HEK293 (cell line): Measurements from ENCODE around the gene RACGAP1.

ENCODE experiments used
- CTCF ChIA-PET: fragments of 350-600 bp; formaldehyde crosslinking; extraction: SDS; loops from one replicate; lab custom pipeline; 2021; ENCODE audit warnings: antibody characterized with exemption; lab: Yijun Ruan, JAX
- POLR2A ChIA-PET: fragments of 300-600 bp; formaldehyde crosslinking; extraction: SDS; loops from one replicate; lab custom pipeline; 2020; ENCODE audit warnings: antibody characterized with exemption, inconsistent platforms; lab: Yijun Ruan, JAX
- H3K27ac ChIP-seq: fragments of 200-500 bp; sonication (Bioruptor generic); 2 replicates; pipeline ENCODE4 v1.5.1; 2014; ENCODE audit warnings: low read depth, low read length, control low read depth, inconsistent platforms; ENCODE audit errors: extremely low read depth
- H3K36me3 ChIP-seq, 2 experiments: fragments of 200-500 bp in 1 of 2; sonication (Bioruptor generic) in 1 of 2; 1 replicate in 1 of 2; 2 replicates in 1 of 2; pipeline ENCODE4 v1.5.1; 2014 to 2017; ENCODE audit warnings: inconsistent platforms in 2 of 2, low read length in 2 of 2; ENCODE audit not compliant: control insufficient read depth in 2 of 2, insufficient read depth in 1 of 2
- H3K4me1 ChIP-seq: fragments of 200-500 bp; sonication (Bioruptor generic); 2 replicates; pipeline ENCODE4 v1.5.1; 2014; ENCODE audit warnings: mild to moderate bottlenecking, low read length, inconsistent platforms; ENCODE audit not compliant: control insufficient read depth, insufficient read depth
- H3K4me3 ChIP-seq: 2 replicates; pipeline ENCODE4 v1.5.1; 2011; ENCODE audit warnings: low read depth, mild to moderate bottlenecking, control low read depth, low read length, moderate library complexity
- H3K9me3 ChIP-seq: fragments of 200-500 bp; sonication (Bioruptor generic); 2 replicates; pipeline ENCODE4 v1.5.1; 2014; ENCODE audit warnings: low read depth, low read length, inconsistent platforms; ENCODE audit not compliant: control insufficient read depth, insufficient read depth
- MYNN ChIP-seq: fragments of 450-650 bp; formaldehyde crosslinking; IDR thresholded peaks from 2 replicates; pipeline ENCODE4 v1.5.1; 2016; ENCODE audit warnings: missing biosample characterization, missing genetic modification characterization, borderline replicate concordance
- PRDM6 ChIP-seq: fragments of 450-650 bp; formaldehyde crosslinking; IDR thresholded peaks from 2 replicates; pipeline ENCODE4 v1.5.1; 2017; ENCODE audit warnings: missing biosample characterization, missing genetic modification characterization
- REST ChIP-seq: fragments of 450-650 bp; formaldehyde crosslinking; IDR thresholded peaks from 2 replicates; pipeline ENCODE4 v1.5.1; 2016; ENCODE audit warnings: missing biosample characterization, missing genetic modification characterization
- SP7 ChIP-seq: fragments of 450-650 bp; formaldehyde crosslinking; IDR thresholded peaks from 2 replicates; pipeline ENCODE4 v1.5.1; 2016; ENCODE audit warnings: missing biosample characterization, missing genetic modification characterization
- TRIM28 ChIP-seq: IDR thresholded peaks from 2 replicates; pipeline ENCODE4 v1.6.1; 2011; ENCODE audit warnings: low read length, control low read depth, borderline replicate concordance
- ZBTB26 ChIP-seq: fragments of 450-650 bp; formaldehyde crosslinking; optimal IDR thresholded peaks from 2 replicates; pipeline ENCODE3; 2016; ENCODE audit warnings: missing biosample characterization, mild to moderate bottlenecking, missing genetic modification characterization
- ZFP37 ChIP-seq: fragments of 450-650 bp; formaldehyde crosslinking; IDR thresholded peaks from 2 replicates; pipeline ENCODE4 v1.5.1; 2016; ENCODE audit warnings: missing biosample characterization, missing genetic modification characterization
- ZNF114 ChIP-seq: fragments of 450-650 bp; formaldehyde crosslinking; IDR thresholded peaks from 2 replicates; pipeline ENCODE4 v1.5.0; 2017; ENCODE audit warnings: missing biosample characterization, missing genetic modification characterization
- ZNF132 ChIP-seq: fragments of 450-650 bp; formaldehyde crosslinking; IDR thresholded peaks from 2 replicates; pipeline ENCODE4 v1.5.1; 2017; ENCODE audit warnings: missing biosample characterization, missing genetic modification characterization, borderline replicate concordance
- ZNF280D ChIP-seq: fragments of 450-650 bp; formaldehyde crosslinking; IDR thresholded peaks from 2 replicates; pipeline ENCODE4 v1.5.1; 2016; ENCODE audit warnings: missing biosample characterization, missing genetic modification characterization
- ZNF514 ChIP-seq: fragments of 450-650 bp; formaldehyde crosslinking; IDR thresholded peaks from 2 replicates; pipeline ENCODE4 v1.5.1; 2016; ENCODE audit warnings: missing biosample characterization, missing genetic modification characterization
- ZNF529 ChIP-seq: fragments of 450-650 bp; formaldehyde crosslinking; IDR thresholded peaks from 2 replicates; pipeline ENCODE4 v1.5.1; 2017; ENCODE audit warnings: missing genetic modification characterization, missing biosample characterization; ENCODE audit not compliant: insufficient replicate concordance
- ZNF530 ChIP-seq: fragments of 450-650 bp; formaldehyde crosslinking; IDR thresholded peaks from 2 replicates; pipeline ENCODE4 v1.5.1; 2016; ENCODE audit warnings: low read depth, missing biosample characterization, missing genetic modification characterization
- ZNF654 ChIP-seq: fragments of 450-650 bp; formaldehyde crosslinking; IDR thresholded peaks from 2 replicates; pipeline ENCODE4 v1.5.1; 2016; ENCODE audit warnings: low read depth, missing biosample characterization, missing genetic modification characterization
- ZNF660 ChIP-seq: fragments of 450-650 bp; IDR thresholded peaks from 2 replicates; pipeline ENCODE4 v1.5.1; 2018; ENCODE audit warnings: missing biosample characterization, mild to moderate bottlenecking, missing genetic modification characterization
- ZNF664 ChIP-seq: fragments of 450-650 bp; formaldehyde crosslinking; IDR thresholded peaks from 2 replicates; pipeline ENCODE4 v1.5.1; 2016; ENCODE audit warnings: missing biosample characterization, missing genetic modification characterization

The RACGAP1 gene

GRCh38 chr12:50004696-50005095 lies 20.6 kb downstream of the RACGAP1 start:
- POLR2A ChIA-PET = no interaction called here
- Histone ChIP-seq H3K27ac (no peak overlapping the region), H3K36me3 (peaks cover 65 to 87% of the 10 kb centered on the region in 2 experiments), H3K4me1 (no peaks in the 10 kb centered on the region), H3K4me3 (no peak overlapping the region), H3K9me3 (no peaks in the 10 kb centered on the region)
- CTCF ChIA-PET = interaction anchor here (0.6 to 2.8 kb wide), 6 partner anchors 34 to 137 kb away, joined by 4 to 11 read pairs (median 8); no protein-coding TSS in a partner anchor
- TF ChIP-seq ZNF529 (tag by site-specific recombination) = no peak

GRCh38 chr12:50003595-50003994 lies 21.7 kb downstream of the RACGAP1 start:
- no peak overlapping the region for H3K27ac ChIP-seq
- CTCF ChIA-PET = interaction anchor here (0.6 to 2.7 kb wide), 5 partner anchors 14 to 136 kb away, joined by 3 to 11 read pairs (median 6); no protein-coding TSS in a partner anchor

GRCh38 chr12:49998453-49998852 lies 26.8 kb downstream of the RACGAP1 start:
- TF ChIP-seq ZNF132 (tag by site-specific recombination) (no peak), REST (tag by site-specific recombination) (no peak), MYNN (no peak)
- ChIA-PET POLR2A (no interaction called here), CTCF (interaction anchor here (0.6 to 1.9 kb wide), 3 partner anchors 8 to 143 kb away, joined by 3 to 11 read pairs (median 3); no protein-coding TSS in a partner anchor)
- no peaks in the 10 kb centered on the region for H3K9me3 ChIP-seq
- no peak overlapping the region for H3K4me3 ChIP-seq
- H3K4me1 ChIP-seq = no peaks in the 10 kb centered on the region
- no peak overlapping the region for H3K27ac ChIP-seq
- peaks cover 91 to 96% of the 10 kb centered on the region in 2 experiments for H3K36me3 ChIP-seq

More at GRCh38 chr12:50003595-50003994, 21.7 kb downstream of the RACGAP1 start:
- TF ChIP-seq ZNF280D = no peak
- TF ChIP-seq PRDM6 (tag by site-specific recombination) = 0 out of 2 replicates have a peak, but pooled peaks have one; percentile 12
- Histone ChIP-seq H3K9me3 (no peaks in the 10 kb centered on the region), H3K36me3 (peaks cover 69 to 89% of the 10 kb centered on the region in 2 experiments), H3K4me1 (no peaks in the 10 kb centered on the region), H3K4me3 (no peak overlapping the region)
- POLR2A ChIA-PET = interaction anchor here (1.2 kb wide), 1 partner anchor 22 kb away, joined by 5 read pairs; the partner anchor contains the start of gene RACGAP1

GRCh38 chr12:49990273-49990672 lies 35.0 kb downstream of the RACGAP1 start:
- no peaks in the 10 kb centered on the region for H3K9me3 ChIP-seq
- TF ChIP-seq ZNF664 (tag by site-specific recombination) (no peak), ZNF660 (tag by site-specific recombination) (no peak), ZNF114 (tag by site-specific recombination) (no peak), ZBTB26 (tag by site-specific recombination) (no peak), ZNF530 (tag by site-specific recombination) (no peak), ZFP37 (tag by site-specific recombination) (no peak), ZNF514 (tag by site-specific recombination) (no peak), ZNF654 (tag by site-specific recombination) (no peak), SP7 (tag by site-specific recombination) (no peak), TRIM28 (no peak)
- ChIA-PET CTCF (interaction anchor here (0.6 to 4.1 kb wide), 7 partner anchors 11 to 234 kb away, joined by 3 to 26 read pairs (median 3); no protein-coding TSS in a partner anchor), POLR2A (interaction anchor here (0.6 kb wide), 1 partner anchor 162 kb away, joined by 3 read pairs; the partner anchor contains the start of gene NCKAP5L)
- H3K27ac ChIP-seq = no peak overlapping the region
- peaks cover 72 to 96% of the 10 kb centered on the region in 2 experiments for H3K36me3 ChIP-seq
- no peak overlapping the region for H3K4me3 ChIP-seq
- H3K4me1 ChIP-seq = no peaks in the 10 kb centered on the region
